NCI-H1105 (cell line): Measurements from ENCODE around the gene SCOC.
"Not testable (repeated sequence)": the region's sequence is repeated elsewhere in the genome, so short reads cannot be mapped to it uniquely, and the experiment has no call there.

ENCODE experiments used
- DNase-seq: peaks from one replicate; lab custom pipeline; 2025; lab: John Stamatoyannopoulos, UW

SCOC gene

GRCh38 chr4:140361099-140361498, 12.3 kb upstream of the SCOC start:
- no peak for DNase-seq

- DNase-seq = no peak
Observed at GRCh38 chr4:140363051-140363450, 10.4 kb upstream of the SCOC start.

GRCh38 chr4:140363558-140363957, 9.9 kb upstream of the SCOC start:
- peak; percentile 33 for DNase-seq

- DNase-seq = no peak
Observed at GRCh38 chr4:140367738-140368137, 5.7 kb upstream of the SCOC start.

GRCh38 chr4:140368686-140369085, 4.8 kb upstream of the SCOC start:
- DNase-seq = no peak

GRCh38 chr4:140372751-140373327, 607 bp upstream of the SCOC start:
- DNase-seq = no peak

GRCh38 chr4:140374130-140374477, 658 bp downstream of the SCOC start:
- no peak for DNase-seq

GRCh38 chr4:140382732-140383131, 9.3 kb downstream of the SCOC start:
- no peak for DNase-seq

- no peak for DNase-seq
Observed at GRCh38 chr4:140388015-140388414, 14.6 kb downstream of the SCOC start.

- DNase-seq = no peak
Observed at GRCh38 chr4:140395668-140396067, 22.2 kb downstream of the SCOC start.

GRCh38 chr4:140400111-140400510, 26.7 kb downstream of the SCOC start:
- no peak for DNase-seq

- DNase-seq = no peak
Observed at GRCh38 chr4:140406292-140406691, 32.8 kb downstream of the SCOC start.

GRCh38 chr4:140408974-140409373, 35.5 kb downstream of the SCOC start:
- DNase-seq = no peak

GRCh38 chr4:140413130-140413969, 39.9 kb downstream of the SCOC start:
- not testable (repeated sequence) for DNase-seq

- DNase-seq = no peak
Observed at GRCh38 chr4:140423106-140423505, 49.7 kb downstream of the SCOC start.

GRCh38 chr4:140426610-140427105, 53.2 kb downstream of the SCOC start:
- peak; percentile 30 for DNase-seq

- peak; percentile 51 for DNase-seq
Observed at GRCh38 chr4:140427106-140427918, 53.9 kb downstream of the SCOC start, which contains the start of gene CLGN. CLGN (minus strand) TSS chr4:140427648; CDS start chr4:140413078, 14,570 bp downstream.

GRCh38 chr4:140427919-140428471, 54.5 kb downstream of the SCOC start:
- DNase-seq = no peak
